ENCODE data around the gene GMPS.

GRCh38 chr3:155912090-155912489, 41.6 kb downstream of the GMPS start:
- TF ChIP-seq CTCF (IDR thresholded peaks at IDR 0.05) = no peak
- TF ChIP-seq POLR2AphosphoS5 (IDR thresholded peaks at IDR 0.05) = no peak
- TF ChIP-seq EP300 (IDR thresholded peaks at IDR 0.05) = no peak
- TF ChIP-seq POLR2A (IDR thresholded peaks at IDR 0.05; ENCODE audit: low read depth) = no peak

Data from esophagus muscularis mucosa (tissue), 4 donors.